ENCODE results near the gene MYO7B.
"Not testable (repeated sequence)": the region's sequence is repeated elsewhere in the genome, so short reads cannot be mapped to it uniquely, and the experiment has no call there.

MYO7B gene

DNA sequence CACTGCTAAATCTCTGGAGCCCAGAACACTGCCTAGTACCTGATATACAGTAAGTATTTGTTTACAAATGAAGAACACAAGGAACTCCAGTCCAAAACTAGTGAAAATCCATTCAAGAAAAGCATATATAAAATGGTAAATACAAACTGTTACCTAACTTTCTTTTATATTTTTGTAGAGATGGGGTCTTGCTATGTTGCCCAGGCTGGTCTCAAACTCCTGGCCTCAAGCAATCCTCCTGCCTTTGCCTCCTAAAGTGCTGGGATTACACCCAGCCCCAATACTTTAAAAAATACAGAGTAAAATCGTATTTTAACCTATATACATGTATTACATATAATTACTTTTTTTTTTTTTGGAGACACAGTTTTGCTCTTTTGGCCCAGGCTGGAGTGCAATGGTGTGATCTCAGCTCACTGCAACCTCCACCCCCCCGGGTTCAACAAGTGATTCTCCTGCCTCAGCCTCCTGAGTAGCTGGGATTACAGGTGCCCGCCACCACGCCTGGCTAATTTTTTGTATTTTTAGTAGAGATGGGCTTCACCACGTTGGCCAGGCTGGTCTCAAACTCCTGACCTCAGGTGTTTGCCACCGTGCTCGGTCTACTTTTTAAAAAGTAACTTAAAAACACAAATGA, 11.2 kb upstream of the MYO7B start:
- DNase-seq, result not testable (repeated sequence)

- DNase-seq, result peak; percentile 62
Observed at GRCh38 chr2:127525691-127526131, 9.8 kb upstream of the MYO7B start.

DNA sequence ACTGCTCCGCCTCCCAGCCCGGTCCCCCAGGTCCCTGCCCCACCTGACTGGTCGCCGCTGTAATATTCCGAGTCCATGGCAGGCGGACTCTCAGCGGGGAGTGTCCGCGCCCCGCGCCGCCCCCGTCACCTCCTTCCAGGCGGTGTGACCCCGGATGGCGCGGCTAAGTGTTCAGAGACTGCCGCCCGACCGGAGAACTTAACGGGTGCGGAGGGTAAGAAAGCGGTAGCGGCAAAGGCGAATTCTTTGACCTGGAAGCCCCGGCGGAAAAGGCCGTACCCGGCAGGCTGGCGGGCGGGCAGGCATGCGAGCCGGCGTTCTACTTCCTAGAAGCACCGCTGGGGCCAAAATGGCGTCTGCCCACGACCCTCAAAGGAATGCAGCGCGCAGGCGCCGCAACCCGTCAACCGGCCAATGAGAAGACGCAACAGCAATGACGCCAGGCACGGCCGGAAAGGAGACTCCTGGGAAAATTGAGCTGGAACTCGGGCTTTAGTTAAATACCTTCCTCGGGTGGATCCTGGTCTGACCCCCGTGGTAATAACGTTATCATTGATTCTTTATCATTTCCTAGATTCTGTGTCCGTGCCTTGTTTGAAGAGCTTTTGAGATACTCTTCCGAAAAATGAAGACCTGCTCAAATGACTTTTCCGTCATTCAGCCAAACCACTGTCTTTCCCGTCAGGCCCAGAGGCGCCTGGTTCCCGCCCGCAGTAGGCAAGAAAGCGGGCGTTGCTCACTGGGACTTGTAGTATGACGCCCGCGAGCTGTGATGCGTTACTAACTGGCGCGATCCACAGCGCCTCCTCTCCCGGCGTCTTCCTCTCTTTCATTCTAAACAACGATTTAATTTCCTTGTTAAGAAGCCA, 9.1 kb upstream of the MYO7B start, which contains the start of gene IWS1:
IWS1 (minus strand) TSS at position 358 of the 869 bp plus-strand sequence; CDS start at position 77, 281 bp downstream.
- peak; percentile 97 for DNase-seq

- no peak for DNase-seq
Observed at GRCh38 chr2:127527001-127527804, 8.3 kb upstream of the MYO7B start.

- no peak for DNase-seq
Observed at GRCh38 chr2:127528487-127528886, 7.0 kb upstream of the MYO7B start.

DNA sequence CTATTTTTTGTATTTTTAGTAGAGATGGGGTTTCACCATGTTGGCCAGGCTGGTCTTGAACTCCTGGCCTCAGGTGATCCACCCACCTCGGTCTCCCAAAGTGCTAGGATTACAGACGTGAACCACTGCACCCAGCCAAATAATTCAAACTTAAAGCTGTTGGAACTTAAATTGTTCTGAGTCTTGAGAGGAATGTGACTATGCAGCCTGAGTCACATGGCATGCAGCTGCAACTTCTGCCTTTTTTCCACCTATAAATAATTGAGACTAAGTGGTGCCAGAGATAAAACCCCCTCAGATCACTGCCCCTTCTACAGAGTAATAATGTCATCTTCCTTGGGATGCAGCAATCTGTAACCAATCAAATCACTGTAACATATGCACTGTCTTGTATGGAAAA, 6.1 kb upstream of the MYO7B start:
- DNase-seq, result not testable (repeated sequence)

DNA sequence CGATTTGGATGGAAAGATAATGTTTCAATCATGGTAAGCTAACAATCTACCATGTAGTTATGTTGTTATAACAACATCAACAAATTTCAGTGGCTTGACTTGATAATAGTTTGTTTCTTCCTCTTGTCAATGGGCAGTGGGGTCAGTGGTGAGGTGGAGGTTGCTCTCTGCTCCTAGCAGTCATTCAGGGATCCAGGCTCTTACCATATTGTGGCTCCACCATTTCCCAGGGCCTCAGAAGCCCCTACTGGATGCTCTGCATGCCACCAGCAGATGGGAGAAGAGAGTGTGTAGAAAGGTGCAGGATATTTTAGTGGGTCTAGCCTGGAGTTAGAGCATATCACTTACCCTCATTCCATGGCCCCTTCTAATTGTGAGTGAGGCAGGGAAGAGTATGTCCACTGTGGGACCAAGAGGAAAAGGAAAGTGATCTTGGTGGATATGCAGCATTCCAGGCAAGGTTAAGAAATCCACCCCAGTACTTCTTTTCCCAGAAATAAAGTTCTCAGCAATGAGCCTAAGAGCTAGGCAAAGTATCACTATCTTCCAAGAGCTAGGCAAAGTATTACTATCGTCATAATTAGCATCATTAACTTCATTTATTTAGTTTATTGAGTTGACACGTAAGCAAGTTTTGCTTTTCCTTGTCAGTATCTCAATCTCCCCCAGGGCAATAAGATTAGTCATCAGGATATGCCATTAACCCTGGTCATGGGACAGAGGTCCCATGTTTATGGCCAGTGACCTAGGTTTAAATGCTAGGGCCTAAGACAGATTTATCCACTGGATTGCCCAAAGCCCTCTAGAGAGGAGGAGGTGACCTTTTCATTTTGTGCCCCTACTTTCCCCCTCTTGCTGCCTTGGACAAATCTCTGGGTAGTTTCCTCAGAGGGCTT, 5.0 kb upstream of the MYO7B start:
- no peak for DNase-seq

DNA sequence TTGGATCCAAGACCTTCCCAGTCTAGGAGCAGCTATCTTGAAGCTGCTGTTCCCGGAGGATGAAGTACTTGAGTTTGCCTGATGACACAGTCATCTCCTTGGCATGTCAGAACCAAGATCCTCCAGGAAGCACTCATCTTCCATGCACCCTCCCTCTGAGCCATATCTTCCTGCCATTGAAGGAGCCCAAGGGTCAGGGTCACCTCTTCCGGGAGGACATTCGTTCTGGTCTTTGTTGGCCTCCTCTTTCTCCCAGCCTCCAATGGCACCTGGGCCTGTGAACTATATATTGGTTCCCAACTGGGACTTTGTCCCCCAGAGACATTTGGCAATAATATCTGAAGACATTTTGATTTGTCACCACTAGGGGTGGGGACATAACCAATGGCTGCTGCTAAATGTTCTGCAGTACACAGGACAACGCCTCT, 4.2 kb upstream of the MYO7B start:
- DNase-seq, result no peak

DNA sequence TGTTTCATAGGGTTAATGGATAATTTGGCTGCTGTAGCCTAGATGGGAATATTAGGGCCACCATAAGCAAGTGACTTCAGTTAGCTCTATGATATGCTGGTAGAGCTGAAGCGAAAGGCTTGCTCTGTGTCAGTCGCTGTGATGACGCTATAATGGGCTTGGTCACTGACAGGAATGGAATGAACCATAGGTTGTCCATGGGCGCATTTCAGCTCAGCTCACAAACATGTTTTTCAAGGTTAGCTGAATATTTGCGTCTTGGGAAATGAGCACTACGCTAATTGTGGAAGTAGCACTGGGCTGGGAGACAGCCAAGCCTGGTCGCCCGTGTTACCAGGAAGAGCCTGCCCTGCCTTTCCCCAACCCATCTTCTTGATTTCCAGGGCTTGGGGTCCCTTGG, 3.2 kb upstream of the MYO7B start:
- DNase-seq, result no peak

GRCh38 chr2:127535918-127536317, 435 bp downstream of the MYO7B start:
- no peak for DNase-seq

DNA sequence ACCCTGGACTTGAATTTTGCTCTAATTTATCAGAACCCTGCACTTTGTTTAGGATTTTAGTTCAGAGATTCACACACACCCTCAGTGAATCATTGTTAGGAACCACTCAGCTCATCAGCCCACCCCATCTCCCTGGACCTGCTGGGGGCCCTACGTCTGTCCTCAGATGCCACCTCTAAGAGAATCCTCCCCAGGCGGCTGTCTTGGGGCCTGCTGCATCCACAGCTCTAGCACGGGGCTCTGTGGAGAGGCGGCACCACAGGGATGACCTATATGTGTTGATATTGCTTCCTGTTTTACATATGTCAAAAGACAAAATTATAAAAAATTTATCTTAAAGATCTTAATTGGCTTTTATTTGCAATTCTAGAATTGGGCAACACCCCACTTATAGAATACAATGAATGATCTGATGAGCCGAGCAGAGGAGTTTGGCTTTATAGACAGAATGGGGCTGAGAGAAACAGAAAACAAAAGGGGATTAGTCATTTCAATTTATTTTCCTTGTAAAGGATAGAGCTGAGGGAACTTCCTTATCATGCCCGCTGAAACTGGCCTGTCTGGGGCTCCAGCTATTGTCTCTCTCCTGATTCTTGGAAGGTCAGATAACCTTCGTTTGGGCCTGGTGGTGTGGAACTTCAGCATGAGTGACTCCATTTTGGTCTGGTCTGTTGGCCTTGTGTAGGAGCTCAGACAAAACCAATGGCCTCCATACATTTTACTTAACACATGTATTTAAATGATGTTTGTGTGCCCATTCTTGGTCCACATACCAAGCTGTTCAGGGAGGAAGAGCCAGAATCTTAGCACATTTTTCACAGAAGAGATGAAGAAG, 1.4 kb downstream of the MYO7B start:
- DNase-seq, result no peak

GRCh38 chr2:127537644-127538043, 2.2 kb downstream of the MYO7B start:
- no peak for DNase-seq

GRCh38 chr2:127541809-127542208, 6.3 kb downstream of the MYO7B start:
- DNase-seq, result no peak

- no peak for DNase-seq
Observed at GRCh38 chr2:127542231-127542630, 6.7 kb downstream of the MYO7B start.

DNA sequence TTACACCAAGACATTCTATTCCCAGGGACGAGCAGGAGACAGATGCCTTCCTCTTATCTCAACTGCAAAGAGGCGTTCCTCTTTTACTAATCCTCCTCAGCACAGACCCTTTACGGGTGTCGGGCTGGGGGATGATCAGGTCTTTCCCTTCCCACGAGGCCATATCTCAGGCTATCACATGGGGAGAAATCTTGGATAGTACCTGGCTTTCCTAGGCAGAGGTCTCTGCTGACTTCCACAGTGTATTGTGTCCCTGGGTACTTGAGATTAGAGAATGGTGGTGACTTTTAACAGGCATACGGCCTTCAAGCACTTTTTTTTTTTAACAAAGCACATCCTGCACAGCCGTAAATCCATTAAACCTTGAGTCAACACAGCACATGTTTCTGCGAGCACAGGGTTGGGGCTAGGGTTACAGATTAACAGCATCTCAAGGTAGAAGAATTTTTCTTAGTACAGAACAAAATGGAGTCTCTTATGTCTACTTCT, 7.6 kb downstream of the MYO7B start:
- not testable (repeated sequence) for DNase-seq

DNA sequence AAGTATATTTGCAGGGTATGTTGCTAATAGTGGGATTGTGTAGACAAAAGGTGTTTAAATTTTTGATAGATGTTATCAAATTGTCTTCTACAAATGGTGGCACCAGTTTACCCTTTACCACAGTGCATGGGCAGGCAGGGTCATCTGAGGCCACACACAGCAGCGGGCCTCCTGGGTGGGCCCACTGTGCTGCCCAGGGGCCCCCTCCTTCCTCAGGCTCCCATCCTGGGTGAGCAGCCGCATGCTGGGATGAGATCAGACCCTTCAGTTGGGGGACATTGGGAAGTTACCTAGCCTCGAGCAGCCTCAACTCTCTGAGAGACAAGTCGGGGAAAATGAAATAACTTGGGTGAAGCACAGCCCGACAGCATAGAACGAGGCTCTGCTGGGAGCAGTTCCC, 9.7 kb downstream of the MYO7B start:
- no peak for DNase-seq

DNA sequence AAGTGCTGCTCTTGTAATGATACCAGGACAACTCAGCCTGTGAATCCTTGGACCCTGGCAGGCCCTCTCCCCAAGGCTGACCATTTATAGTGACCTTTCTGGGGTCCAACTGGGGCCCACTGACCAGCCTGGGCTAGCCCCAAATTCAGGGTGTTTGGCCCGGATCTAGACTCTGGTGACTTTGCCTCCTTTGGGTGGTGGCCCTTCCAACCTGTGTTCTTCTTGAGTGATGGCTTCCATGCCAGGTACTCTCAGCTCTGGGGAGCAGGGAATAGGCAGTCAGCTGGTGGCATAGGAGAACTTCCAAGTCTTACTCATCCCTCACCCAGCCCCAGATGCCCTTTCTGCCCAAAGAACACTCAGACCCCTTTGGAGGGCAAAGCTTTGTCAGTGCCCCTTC, 10.3 kb downstream of the MYO7B start:
- DNase-seq, result no peak

DNA sequence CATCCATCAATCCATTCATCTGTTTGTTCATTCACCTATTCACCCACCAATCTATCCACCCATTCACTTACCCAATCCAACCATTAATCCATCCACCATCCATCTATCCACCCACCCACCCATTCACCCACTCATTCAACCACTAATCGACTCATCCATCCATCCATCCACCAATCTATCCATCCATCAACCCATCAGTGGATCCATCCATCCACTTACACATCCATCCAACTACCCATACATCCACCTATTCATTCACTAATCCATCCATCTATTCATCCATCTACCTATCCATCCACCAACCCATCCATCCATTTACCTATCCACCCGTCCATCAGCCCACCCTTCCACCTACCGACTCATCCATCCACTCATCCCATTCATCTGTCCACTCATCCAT, 11.3 kb downstream of the MYO7B start:
- no peak for DNase-seq

DNA sequence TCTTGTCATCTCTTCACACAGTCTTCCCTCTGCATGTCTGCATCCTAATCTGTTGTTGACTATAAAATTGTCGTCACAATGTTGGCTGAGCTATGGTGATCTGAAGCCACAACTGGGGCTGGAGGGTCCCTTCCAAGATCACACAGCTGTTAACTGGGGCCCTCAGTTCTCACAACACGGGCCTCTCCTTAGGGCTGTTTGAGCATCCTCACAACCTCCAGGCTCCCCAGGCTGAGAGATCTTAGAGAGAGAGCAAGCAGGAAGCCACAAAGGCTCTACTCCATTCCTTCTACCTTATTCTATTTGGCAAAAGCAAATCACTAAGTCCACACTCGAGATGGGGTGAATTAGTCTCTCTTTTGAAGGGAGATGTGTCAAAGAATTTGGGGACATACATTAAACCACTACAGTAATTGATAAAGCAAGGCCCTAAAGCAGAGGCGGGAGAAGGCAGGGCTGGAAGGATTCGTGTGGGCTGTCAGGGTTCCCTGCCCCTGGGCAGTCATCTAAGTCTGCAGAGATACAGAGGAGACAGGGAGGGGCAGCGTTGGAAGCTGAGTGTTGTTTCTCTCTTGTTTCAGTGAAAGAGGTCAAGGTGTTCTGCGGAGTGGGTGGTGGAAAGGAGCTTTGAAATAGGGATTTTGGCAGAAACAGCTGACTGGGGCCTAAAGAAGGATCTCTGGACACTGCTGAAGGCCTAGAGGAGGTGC, 15.9 kb downstream of the MYO7B start:
- no peak for DNase-seq

DNA sequence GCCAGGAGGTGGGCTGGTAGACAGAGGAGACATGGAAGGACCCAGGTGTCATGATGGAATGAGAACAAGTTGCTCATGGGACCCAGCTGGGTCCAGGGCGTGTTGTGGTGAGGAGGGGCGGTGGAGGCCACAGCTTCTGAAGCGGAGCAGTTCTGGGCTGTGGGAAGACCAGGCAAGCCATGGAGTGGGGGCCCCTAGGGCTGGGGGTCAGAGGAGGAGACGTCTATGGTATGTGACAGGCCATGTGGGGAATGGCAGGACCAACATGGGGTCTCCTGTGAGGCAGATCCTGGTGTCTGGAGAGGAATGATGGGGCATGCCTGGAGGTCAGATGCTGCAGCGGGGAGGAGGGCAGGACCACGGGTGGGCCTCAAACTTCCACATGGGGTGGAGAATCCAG, 16.9 kb downstream of the MYO7B start:
- no peak for DNase-seq
